Measurements from ENCODE around the gene RND3. TPM values are rescaled to one million over a fixed set of nuclear protein-coding genes. Genes with fewer than 3 reads are reported as not detected.

Gene RND3
- total and polyA plus RNA-seq, 2 of the 13 experiments (the other 11 are each of a cell fraction or from before 2014, with no cell fraction given): 0.13 to 0.42 TPM

DNA sequence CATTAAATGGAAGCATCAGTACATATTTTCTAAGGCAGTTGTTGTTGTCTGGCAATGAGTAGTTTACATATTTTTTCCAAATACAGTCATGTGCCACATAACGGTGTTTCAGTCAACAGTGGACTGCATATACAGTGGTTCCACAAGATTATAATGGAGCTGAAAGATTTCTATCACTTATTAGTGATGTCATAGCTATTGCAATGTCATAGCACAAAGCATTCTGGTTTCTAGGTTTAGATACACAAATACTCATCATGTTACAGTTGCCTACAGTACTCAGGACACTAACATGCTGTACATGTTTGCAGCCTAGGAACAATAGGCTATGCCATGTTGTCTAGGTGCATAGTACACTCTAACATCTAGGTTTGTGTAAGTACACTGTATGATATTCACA lies 45.0 kb downstream of the RND3 start:
- Histone ChIP-seq H2AFZ (ENCODE audit: low read length) (no peak overlapping the region), H3K36me3 (replicated peaks in 1 of 2; ENCODE audit: control insufficient read depth in 1 of 2, insufficient read depth in 2 of 2, low read length in 2 of 2) (no peaks in the 10 kb centered on the region), H4K20me1 (ENCODE audit: insufficient read depth, low read length) (no peaks in the 10 kb centered on the region), H3K4me1 (ENCODE audit: insufficient read depth, low read length) (no peaks in the 10 kb centered on the region), H3K79me2 (ENCODE audit: insufficient read depth, low read length) (no peaks in the 10 kb centered on the region), H3K27ac (ENCODE audit: extremely low read length, insufficient read depth, low read length) (no peak overlapping the region), H3K9ac (ENCODE audit: insufficient read depth, low read depth, low read length) (no peak overlapping the region), H3K27me3 (ENCODE audit: control insufficient read depth in 1 of 2, insufficient read depth in 2 of 2, low read length in 2 of 2) (no peaks in the 10 kb centered on the region), H3K4me2 (ENCODE audit: low read depth, low read length) (no peak overlapping the region), H3K4me3 (replicated peaks in 1 of 3; ENCODE audit: insufficient read depth in 1 of 3, low read depth in 2 of 3, low read length in 3 of 3) (no peak overlapping the region), H3K9me3 (ENCODE audit: low read length) (0 out of 2 replicates have a peak, but pooled peaks cover 9% of the 10 kb centered on the region)
- no peak for FAIRE-seq
- ATAC-seq: no peak
- intact Hi-C loops (cut with micrococcal nuclease; ENCODE audit: unreplicated experiment): no loop called here
- ChIA-PET POLR2A (no interaction called here), CTCF (ENCODE audit: low intra/inter-chr PET ratio, low total read pairs) (no interaction called here)
- DNase-seq (ENCODE audit: low spot score): no peak
- WGBS (ENCODE audit: low lambda C conversion rate): 0% methylated on average over 1 of the region's 1 CpG
- BruUV-seq (replicated peaks): no TSS peak
- TF ChIP-seq CEBPG (CRISPR knock-in tag; IDR thresholded peaks at IDR 0.05) (no peak), CREB1 (IDR thresholded peaks at IDR 0.05) (peak; percentile 72), CREB1 (CRISPR knock-in tag; IDR thresholded peaks at IDR 0.05) (no peak), HMGXB4 (CRISPR knock-in tag; IDR thresholded peaks at IDR 0.05; ENCODE audit: borderline replicate concordance in 1 of 2, low read depth in 1 of 2) (no peak), ATF7 (IDR thresholded peaks at IDR 0.05) (peak; percentile 70; the same call in 1 of the 2 replicates), ATF7 (CRISPR knock-in tag; IDR thresholded peaks at IDR 0.05) (no peak)
- in situ Hi-C loops (cut with HindIII; ENCODE audit: extremely low pct_ligation_motif_present, low pct_unique_long_range_greater_than_20kb): no loop called here

- Histone ChIP-seq H3K4me2 (ENCODE audit: low read depth, low read length) (no peak overlapping the region), H3K4me3 (replicated peaks in 1 of 3; ENCODE audit: insufficient read depth in 1 of 3, low read depth in 2 of 3, low read length in 3 of 3) (no peak overlapping the region), H3K4me1 (ENCODE audit: insufficient read depth, low read length) (no peaks in the 10 kb centered on the region), H4K20me1 (ENCODE audit: insufficient read depth, low read length) (no peaks in the 10 kb centered on the region), H3K27me3 (ENCODE audit: control insufficient read depth in 1 of 2, insufficient read depth in 2 of 2, low read length in 2 of 2) (no peaks in the 10 kb centered on the region), H3K9ac (ENCODE audit: insufficient read depth, low read depth, low read length) (no peak overlapping the region), H2AFZ (ENCODE audit: low read length) (no peak overlapping the region), H3K9me3 (ENCODE audit: low read length) (peaks cover 13% of the 10 kb centered on the region; the same call in 1 of the 2 replicates), H3K36me3 (replicated peaks in 1 of 2; ENCODE audit: control insufficient read depth in 1 of 2, insufficient read depth in 2 of 2, low read length in 2 of 2) (no peaks in the 10 kb centered on the region), H3K79me2 (ENCODE audit: insufficient read depth, low read length) (no peaks in the 10 kb centered on the region), H3K27ac (ENCODE audit: extremely low read length, insufficient read depth, low read length) (no peak overlapping the region)
- ATAC-seq: no peak
- FAIRE-seq: no peak
- WGBS (ENCODE audit: low lambda C conversion rate): 14% methylated on average over 2 of the region's 2 CpGs
- no peak for DNase-seq (ENCODE audit: low spot score)
- intact Hi-C loops (cut with micrococcal nuclease; ENCODE audit: unreplicated experiment): no loop called here
- in situ Hi-C loops (cut with HindIII; ENCODE audit: extremely low pct_ligation_motif_present, low pct_unique_long_range_greater_than_20kb): no loop called here
- POLR2A ChIA-PET: no interaction called here
- CTCF ChIA-PET (ENCODE audit: low intra/inter-chr PET ratio, low total read pairs): no interaction called here
- BruUV-seq (replicated peaks): no TSS peak
- TF ChIP-seq MNT (IDR thresholded peaks at IDR 0.05) (no peak), ZBTB37 (CRISPR knock-in tag; IDR thresholded peaks at IDR 0.05) (no peak), CBX5 (CRISPR knock-in tag; IDR thresholded peaks at IDR 0.05; ENCODE audit: borderline replicate concordance) (no peak), TP53 (CRISPR knock-in tag; conservative IDR thresholded peaks at IDR 0.05) (no peak), ZMYM2 (CRISPR knock-in tag; IDR thresholded peaks at IDR 0.05) (no peak), TFE3 (CRISPR knock-in tag; IDR thresholded peaks at IDR 0.05) (no peak)
These were observed 45.7 kb downstream of the RND3 start for GRCh38 chr2:150441784-150442183.

Measured in HepG2 (cell line).